ENCODE results near the gene CRELD2. TPM values are rescaled to one million over a fixed set of nuclear protein-coding genes. Genes with fewer than 3 reads are reported as not detected.

Gene CRELD2
- total RNA-seq, 1 donor, result 21.3 TPM

Small RNA genes within 50 kb of the gene (small RNA-seq; reads per million reads assigned to genes)
- not detected for gene MIR6821

Other genes with a start within 250 kb of the CRELD2 start
- 46.0 TPM for gene BRD1, start 90.8 kb upstream of the CRELD2 start, total RNA-seq
- 31.2 TPM for gene ZBED4, start 64.8 kb upstream of the CRELD2 start, total RNA-seq
- gene ALG12, start 196 bp upstream of the CRELD2 start, total RNA-seq, result 35.5 TPM
- gene PIM3, start 42.1 kb downstream of the CRELD2 start, total RNA-seq, result 84.6 TPM
- under 0.01 TPM for gene IL17REL, start 94.1 kb downstream of the CRELD2 start, total RNA-seq
- gene TTLL8, start 139.7 kb downstream of the CRELD2 start, total RNA-seq, result 0.27 TPM
- 139 TPM for gene MLC1, start 166.8 kb downstream of the CRELD2 start, total RNA-seq
- gene MOV10L1, start 171.4 kb downstream of the CRELD2 start, total RNA-seq, result 0.27 TPM

All from hematopoietic multipotent progenitor cell (in vitro differentiated cells).